T-helper 2 cell (primary cell): ENCODE results near the gene SH2D3A.

Experiments
- DNase-seq, 5 experiments: peaks; one replicate each; pipeline versions ENCODE4 v3.0.0 to v3.0.0-alpha.2; 2012 to 2022
- total RNA-seq, 2 donors: gene quantifications; one replicate each; lab custom pipeline; 2026; lab: John Stamatoyannopoulos, UW

The SH2D3A gene
- total RNA-seq: 48.6 to 62.8 reads per million in 2 donors

DNA sequence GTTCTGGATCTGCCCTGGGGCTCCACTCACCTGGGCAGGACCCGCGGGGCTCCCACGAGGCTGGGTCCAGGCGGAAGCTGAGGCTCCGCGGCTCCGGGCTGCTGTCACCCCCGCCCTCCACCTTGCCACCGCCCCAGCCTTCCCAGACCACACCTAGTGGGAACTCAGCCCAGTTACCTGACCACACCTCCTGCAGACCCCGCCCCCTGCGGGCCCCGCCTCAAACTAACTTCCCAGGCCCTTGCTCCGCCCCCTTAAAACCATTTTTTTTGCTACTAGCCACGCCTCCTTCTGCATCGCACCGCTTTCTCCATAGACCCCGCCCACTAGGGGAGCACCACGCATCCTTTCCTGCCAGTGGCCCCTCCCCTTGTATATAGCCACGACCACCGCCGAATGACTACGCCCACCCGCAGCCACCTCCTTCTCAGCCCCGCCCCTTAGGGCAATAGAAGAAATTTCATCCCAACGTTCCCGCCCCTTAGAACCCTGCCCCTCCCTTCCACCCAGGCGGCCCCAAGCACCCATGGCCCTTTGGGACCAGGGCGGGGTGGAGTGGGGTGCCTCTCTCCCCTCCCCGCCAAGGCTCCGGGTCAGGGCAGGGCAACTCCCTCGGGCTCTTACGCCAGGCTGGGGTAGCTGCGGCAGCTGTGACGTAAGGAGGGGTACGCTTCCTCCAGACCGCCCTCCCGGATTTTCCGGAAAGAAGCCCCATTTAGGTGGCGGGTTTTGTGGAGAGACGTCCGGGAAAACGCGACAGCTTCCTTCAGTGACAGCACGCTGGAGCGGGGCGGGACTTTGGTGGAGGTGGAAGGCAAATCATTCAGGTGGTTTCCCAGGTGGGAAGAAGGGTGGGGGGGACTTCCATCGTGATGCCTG lies at the start of gene SH2D3A:
Gene SH2D3A (minus strand): TSS at position 79 of the 879 bp plus-strand sequence. CDS start 3,687 bp downstream, outside the sequence.
- peak; percentile 86 to 98 (median 91) for DNase-seq

DNA sequence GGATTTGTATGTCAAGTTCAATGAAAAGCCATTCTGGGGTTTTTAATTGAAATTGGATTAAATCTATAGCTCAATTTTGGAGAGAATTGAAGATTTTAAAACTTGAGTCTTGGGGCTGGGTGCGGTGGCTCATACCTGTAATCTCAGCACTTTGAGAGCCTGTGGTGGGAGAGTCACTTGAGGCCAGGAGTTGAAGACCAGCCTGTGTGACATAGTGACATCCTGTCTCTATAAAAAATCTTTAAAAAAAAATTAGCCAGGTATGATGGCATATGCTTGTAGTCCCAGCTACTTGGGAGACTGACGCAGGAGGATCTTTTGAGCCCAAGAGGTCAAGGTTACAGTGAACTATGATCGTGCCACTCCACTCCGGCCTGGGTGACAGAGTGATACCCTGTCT lies 46.4 kb upstream of the SH2D3A start:
- peak in 1 of 5 experiments; percentile 85 for DNase-seq

DNA sequence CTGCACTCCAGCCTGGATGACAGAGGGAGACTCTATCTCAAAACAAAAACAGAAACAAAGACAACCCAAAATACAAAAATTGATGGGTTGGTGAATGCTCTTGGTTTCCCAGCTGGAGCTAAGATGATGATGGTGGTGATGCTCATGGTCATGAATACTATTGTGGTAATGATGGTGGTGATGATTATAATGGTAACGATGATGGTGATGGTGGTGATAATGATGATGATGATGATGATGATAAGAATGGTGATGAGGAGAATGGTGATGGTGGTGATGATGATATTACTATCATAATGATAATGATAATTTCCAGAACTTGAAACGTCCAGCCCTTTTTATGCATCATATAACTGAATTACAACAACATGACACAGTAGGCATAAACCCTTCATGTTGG lies 45.4 kb upstream of the SH2D3A start:
- DNase-seq: peak in 1 of 5 experiments; percentile 75

DNA sequence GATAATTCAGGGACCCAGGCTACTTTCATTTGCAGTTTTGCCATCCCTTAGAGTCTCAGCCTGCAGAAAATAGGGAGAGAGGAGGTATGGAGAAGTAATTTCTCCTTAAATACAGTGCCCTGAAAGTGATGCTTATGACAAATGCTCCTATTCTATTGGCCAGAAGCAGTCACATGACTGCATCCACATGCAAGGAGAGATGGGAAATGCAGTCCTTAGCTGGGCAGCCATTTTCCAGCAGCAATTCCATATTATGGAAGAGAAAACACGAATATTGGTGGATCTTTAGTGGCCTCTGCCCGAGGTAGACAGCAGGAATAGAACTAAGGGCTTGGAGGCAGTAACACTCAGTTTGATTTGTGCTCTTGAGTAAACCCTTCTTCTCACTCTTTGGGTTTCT lies 44.7 kb upstream of the SH2D3A start:
- peak in 1 of 5 experiments; percentile 67 for DNase-seq

DNA sequence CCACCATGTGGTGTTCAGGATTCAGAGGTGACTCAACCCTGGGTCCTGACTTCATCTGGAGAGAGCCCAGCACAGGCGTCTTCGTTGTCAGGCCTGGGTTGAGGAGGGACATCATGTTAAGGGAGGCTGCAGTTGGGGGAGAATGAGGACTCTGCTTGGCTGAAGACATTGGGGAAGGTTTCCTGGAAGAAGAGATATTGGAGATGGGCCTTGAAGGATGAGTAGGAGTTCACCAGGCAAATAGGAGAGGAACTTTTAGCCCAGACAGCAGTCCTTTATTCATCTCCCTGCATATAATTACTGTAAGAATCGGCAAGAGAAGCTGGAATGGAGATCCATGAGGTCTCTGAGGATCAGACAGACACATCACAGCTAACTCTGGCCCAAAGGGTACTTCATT lies 44.1 kb upstream of the SH2D3A start:
- no peak for DNase-seq

DNA sequence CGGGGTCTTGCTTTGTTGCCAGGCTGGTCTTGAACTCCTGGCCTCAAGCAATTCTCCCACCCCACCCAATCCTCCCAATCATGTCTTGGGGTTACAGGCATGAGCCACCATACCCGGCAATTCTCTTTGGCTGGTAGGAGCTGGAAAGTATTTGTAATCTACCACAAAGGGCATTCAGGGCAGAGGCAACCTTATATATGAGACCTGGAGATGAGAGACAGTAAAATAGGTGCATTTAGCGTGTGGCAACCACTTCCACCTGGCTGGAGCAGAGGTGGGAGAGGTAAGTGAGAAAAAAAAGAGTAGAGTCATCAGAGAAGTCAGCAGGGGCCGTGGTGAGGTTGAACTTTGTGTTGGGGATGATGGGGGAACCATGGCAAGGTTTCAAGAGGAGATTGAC lies 42.0 kb upstream of the SH2D3A start:
- DNase-seq: no peak

DNA sequence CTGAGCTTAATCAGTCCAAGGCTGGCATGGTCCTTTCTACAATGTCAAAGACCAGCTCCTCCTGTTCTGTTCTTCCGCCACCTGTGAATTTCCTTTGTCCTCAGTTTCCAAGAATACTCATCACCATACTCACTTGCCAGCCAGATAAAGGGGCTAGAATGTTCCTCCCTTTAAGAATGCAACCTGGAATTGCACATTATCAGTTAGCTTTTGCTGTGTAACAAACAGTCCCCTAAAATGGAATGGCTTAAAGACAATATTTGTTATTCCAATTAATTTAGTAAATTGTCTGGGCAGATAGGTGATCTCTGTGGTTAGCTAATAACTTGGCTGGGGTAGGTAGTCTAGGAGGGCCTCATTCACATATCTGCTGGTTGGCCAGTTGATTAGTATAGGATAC lies 41.3 kb upstream of the SH2D3A start:
- no peak for DNase-seq

DNA sequence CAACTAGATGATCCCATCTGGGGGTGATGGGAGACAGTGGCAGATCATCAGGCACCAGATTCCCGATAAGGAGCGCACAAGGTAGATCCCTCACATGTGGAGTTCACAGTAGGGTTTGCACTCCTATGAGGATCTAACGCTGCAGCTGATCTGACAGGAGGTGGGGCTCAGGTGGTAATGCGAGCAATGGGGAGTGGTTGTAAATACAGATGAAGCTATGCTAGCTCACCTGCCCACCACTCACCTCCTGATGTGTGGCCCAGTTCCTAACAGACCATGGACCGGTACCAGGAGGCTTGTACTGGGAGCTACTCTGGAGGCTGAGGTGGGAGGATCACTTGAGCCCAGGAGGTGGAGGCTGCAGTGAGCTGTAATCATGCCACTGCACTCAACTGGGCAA lies 40.1 kb upstream of the SH2D3A start:
- no peak for DNase-seq

DNA sequence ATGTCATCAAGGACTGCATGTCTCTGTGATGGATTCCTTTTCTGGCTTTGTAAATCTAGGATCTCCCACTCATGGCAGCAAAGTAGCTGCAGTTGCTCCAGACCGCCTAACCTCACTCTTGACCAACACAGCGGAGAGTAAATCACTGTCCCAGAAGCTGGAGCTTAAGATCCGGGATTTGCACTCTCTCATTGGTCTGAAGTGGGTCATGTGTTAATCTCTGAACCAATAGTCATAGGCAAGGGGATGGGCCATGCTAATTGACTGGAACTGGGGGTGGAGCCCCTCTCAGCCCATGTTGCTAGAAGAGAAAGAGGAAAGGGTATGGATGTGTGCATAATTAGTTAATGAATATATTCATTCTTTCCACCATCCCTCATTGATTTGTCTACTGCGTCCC lies 39.3 kb upstream of the SH2D3A start:
- DNase-seq: no peak

DNA sequence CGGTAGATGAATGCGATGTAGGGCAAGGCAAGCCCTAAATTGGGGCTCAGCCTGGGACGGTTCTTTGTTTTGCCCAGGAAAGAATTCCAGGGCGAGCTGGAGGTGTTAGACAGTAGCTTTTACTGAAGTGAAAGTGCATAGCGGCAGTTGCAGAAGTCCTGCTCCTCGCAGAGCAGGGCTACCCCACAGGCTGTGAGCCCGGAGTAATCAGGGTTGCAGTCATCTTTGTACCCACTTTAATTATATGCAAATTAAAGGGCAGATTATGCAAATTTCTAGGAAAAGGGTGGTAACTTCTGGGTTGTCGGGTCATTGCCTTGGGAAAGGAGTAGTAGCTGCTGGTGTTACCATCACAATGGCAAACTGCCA lies 35.8 kb upstream of the SH2D3A start:
- no peak for DNase-seq

DNA sequence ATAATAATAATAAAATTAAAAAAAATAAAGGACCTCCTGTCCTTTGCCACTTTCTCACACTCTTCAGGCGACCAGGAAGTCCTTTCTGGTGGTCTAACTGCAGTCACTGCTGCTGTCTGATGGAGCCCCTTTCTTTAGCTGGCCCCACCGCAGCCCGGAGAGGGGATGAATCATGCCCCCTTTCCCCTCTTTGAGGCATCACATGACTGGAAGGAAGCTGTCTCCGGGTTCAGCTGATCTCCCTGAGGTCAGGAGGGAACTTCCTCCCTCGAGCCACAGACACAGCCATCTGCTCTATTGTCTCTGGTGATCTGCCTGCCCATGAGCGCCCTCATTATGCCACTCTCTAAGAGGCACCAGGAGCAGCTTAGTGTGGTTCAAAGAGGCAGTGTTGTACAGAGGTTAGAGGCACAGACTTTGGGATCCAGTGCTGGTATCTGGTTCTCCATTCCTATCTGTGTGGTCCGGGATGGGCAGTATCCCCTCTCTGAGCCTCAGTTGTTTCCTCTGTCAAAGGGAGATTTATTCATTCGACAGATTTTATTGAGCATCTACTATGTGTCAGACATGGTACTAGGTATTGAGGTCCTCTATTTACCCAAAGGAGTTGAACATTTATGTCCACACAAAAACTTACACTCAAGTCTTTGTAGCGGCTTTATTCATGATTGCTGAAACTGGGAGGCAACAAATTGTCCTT lies 35.3 kb upstream of the SH2D3A start:
- DNase-seq: peak; percentile 20 to 80 (median 48)

DNA sequence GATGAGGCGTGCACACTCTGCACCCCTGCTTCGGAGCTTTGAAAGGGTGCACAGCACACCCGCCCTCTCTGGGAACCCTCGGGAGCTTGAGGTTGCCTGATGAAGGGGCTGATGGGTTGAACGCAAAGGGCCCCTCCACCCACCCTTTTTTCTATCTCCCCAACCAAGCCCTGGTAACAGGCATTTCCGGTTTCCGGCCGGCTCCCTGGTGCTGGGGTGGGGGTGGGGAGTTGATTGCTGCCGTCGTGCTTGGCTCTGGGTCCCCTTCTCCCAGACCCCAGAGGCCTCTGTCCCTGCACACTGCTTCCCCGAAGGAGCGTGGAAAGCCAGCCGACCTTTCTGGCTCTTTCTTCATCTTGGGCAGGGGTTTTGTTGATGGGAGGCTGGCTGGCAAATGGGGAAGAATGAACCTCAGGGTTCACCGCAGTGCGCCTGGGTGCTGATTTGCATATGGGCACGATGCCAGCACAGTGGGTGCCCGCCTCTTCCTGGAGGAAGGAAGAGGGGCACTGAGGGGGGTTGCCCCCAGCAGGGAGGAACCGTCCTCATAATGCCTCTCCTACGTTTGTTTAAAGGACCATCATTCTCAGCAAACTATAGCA lies 34.4 kb upstream of the SH2D3A start:
- DNase-seq: peak; percentile 55 to 95 (median 73)

DNA sequence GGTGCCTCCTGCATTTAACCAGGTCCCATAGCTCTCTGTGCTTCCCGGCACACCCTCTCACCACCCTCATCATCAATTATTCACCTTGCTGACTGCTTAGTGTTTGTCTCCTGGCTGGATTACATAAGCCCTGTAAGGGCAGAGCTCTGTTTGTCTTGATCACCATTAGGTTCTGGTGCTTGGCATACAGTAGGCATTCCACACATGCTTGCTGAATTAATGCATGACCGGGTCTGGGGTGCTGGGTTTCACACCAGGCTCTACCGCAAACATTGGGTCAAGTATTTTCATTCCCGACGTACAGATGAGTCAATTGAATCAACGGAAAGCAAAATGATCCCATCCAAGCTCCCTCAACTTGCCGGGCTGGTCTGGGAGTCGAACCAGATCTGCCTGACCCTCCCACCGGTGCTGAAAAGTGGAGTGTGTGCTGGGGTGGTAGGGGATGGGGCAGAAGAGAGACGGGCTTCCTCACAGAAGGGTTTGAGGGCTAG lies 33.8 kb upstream of the SH2D3A start:
- DNase-seq: peak in 1 of 5 experiments; percentile 31

DNA sequence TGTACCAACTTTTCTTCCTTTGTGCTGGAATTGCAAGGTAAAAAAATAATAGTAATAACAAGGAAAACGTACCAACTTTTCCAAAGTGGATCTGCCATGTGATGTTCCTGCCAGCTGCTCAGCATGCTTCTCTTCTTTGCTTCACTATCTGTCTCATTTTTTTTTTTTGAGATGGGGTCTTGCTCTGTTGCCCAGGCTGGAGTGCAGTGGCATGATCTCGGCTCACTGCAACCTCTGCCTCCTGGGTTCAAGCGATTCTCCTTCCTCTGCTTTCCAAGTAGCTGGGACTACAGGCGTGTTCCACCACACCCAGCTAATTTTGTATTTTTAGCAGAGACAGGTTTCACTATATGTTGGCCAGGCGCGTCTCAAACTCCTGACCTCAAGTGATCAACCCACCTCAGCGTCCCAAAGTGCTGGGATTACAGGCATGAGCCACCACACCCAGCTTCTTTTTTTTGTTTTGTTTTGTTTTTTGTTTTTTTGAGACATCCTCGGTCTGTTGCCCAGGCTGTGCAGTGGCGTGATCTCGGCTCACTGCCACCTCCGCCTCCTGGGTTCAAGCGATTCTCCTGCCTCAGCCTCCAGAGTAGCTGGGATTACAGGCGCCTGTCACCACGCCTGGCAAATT lies 33.0 kb upstream of the SH2D3A start:
- peak in 1 of 5 experiments; percentile 27 for DNase-seq

DNA sequence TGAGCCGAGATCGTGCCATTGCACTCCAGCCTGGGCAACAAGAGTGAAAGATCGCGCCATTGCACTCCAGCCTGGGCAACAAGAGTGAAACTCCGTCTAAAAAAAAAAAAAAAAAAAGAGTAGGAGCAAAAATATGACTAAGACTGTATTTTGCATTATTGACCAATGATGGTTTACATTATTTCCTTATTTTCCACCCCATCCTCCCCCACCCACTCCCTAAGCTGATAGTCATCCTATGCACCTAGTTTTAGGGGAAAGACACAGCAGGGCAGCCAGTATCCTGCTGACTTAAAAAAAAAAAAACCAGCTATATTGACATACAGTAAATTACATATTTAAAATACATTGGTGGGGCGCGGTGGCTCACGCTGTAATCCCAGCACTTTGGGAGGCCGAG lies 30.4 kb upstream of the SH2D3A start:
- no peak for DNase-seq

DNA sequence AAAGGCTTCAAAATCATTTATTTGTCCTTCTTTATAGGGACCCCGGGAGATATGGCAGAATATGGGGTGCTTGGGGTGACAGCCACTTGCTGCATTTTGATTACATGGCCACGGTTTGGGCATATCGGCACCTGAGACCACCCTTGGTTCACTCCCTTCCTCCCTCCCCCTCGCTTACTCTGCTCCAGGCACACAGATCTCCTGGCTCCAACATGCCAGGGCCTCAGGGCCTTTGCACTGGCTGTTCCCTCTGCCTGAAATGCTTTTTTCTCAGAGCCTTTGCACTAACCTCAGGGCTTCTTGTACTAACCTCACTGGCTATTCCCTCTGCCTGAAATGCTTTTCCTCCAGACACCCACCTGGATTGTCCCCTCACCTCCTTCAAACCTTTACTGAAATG lies 29.0 kb upstream of the SH2D3A start:
- no peak for DNase-seq

DNA sequence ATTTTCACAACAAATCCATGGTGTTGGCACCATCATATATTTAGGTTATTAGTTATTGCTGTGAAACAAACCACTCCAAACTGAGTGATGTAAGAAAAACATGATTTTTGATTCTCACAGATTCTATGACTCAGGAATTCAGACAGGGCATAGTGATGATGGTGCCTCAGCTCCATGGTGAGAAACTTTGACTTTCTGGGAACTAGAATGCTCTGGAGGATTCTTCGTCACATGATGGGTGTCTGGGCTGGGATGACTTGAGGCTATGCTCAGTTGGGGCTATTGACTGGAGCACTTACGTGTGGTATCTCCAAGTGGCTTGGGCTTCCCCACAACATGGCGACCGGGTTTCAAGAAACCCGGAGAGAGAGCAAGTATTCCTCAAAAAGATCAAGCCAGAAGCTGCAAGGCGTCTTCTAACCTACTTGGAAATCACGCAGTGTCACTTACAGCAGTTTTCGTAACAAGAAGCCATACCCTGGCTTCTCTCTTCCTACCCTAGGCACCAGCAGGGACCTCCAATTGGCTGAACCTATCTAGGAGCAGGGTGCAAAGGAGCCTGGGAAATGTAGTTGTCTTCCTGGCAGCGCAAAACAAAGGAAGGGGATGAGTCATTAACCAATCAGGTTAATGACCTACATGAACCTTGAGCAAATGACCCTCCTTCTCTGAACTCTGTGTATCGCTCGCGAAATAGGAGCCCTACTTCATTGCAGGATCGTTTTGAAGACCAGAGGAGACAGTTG lies 27.6 kb upstream of the SH2D3A start:
- DNase-seq: no peak

DNA sequence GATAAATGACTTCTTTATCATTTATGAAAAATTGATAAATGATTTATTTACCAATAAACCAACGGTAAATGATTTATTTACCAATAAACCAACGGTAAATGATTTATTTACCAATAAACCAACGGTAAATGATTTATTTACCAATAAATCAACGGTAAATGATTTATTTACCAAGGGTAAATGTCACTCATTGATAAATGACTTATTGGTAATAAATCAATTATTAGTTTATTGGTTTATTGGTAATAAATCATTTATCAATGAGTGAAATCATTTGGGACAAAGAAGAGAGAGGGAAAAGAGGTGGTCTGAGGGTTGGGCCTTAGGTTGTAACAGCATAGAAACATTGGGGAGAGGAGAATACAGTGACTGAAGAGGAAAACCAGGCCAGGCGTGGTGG lies 26.7 kb upstream of the SH2D3A start:
- DNase-seq: no peak

DNA sequence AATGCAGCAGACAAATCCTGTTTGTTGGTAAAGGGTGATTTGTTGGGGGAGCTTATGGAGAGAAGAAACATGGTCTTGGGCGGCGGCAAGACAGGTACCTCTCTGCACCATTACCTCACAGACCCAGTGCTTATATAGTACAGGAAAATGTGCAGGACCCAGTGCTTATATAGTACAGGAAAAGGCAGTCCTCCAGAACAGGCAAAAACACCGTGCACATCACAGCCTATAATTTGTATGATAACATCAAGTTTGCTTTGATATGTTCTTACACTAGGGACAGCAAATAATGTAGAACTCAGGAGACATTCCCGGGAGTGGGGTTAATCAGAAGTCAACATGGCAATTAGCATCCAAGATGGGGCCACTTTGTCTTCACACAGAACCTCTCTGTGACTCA lies 26.2 kb upstream of the SH2D3A start:
- no peak for DNase-seq

DNA sequence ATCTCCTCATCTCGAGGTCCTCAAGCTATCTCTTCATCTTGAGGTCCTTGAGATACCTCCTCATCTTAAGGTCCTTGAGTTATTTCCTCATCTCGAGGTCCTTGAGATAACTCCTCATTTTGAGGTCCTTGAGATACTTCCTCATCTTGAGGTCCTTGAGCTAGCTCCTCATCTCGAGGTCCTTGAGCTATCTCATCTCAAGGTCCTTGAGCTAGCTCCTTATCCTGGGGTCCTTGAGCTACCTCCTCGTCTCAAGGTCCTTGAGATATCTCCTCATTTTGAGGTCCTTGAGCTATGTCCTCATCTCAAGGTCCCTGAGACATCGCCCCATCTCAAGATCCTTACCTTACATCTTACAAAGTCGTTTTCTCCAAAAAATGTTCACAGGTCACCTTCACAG lies 24.0 kb upstream of the SH2D3A start:
- no peak for DNase-seq

DNA sequence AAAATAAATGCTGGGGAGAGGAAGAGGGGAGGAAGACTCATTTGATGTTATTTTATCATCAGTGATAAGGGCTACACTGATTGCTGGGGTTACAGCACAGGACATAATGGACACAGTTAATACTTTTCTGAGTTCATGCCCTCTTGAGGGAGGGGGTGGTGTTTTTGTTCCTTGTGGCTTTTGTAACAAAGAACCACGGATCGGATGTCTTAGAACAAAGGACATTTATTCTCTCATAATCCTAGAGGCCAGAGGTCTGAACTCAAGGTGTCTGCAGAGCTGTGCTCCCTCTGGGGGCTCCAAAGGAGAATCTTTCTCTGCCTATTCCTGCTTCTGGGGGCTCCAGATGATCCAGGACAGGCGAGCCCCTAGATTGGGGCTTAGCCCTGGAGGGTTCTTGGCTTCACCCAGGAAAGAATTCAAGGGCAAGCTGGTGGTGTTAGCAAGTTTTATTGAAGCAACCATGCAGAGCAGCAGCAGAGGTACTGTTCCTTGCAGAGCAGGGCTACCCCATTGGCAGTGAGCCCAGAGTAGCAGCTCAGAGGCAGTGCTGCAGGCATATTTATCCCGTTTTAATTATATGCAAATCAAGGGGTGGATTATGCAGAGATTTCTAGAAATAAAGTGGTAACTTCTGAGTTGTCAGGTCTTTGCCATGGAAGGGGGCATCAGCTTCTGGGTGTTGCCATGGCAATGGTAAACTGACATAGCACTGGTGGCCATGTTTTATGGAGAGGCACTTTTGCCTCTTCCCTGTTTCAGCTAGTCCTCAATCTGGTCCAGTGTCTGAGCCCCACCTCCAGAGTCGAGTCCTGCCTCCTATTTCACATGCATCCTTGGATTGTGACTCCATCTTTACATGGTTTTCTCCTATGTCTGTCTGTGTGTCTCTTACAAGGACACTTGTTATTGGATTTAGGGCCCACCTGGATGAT lies 23.2 kb upstream of the SH2D3A start:
- DNase-seq: no peak
